Fibroblast of upper back skin (primary cell): Measurements from ENCODE around the gene UQCRQ.

Experiments
- DNase-seq: peaks from one replicate; pipeline ENCODE4 v3.0.0-alpha.2; 2013

UQCRQ gene

DNA sequence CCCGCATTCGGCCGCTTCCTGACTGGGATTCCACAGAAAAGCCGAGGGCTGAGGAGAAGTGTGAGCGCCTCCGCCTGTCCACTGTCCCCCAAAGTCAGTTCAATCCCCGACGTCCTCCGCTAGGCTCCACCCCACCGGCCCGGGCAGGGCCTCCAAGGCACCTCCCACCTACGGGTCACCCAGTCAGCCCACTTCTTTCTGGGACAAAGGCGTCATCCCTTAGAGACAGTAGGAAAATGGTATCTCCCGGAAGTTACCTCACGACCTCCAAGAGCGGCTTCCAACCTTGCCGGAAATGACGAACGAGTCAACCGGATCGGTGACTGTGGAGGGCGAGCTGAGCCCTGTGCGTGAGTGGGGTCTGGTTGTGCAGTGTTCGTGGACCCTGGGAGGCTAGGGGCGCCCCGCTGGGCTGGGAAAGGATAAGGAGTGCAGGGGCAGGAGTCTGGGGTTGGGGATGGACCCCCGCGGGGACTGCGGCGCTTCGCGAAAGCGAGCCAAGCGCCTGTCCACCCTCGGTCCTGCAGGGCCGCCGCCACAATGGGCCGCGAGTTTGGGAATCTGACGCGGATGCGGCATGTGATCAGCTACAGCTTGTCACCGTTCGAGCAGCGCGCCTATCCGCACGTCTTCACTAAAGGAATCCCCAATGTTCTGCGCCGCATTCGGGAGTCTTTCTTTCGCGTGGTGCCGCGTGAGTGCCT is at the start of gene UQCRQ, which contains the start of gene GDF9:
Gene UQCRQ (plus strand): TSS at position 301 of the 704 bp plus-strand sequence. CDS start 240 bp downstream, at position 541.
Gene GDF9 (minus strand): TSS at position 128 of the 704 bp plus-strand sequence. CDS start 1,936 bp downstream, outside the sequence.
- DNase-seq, result peak; percentile 100

DNA sequence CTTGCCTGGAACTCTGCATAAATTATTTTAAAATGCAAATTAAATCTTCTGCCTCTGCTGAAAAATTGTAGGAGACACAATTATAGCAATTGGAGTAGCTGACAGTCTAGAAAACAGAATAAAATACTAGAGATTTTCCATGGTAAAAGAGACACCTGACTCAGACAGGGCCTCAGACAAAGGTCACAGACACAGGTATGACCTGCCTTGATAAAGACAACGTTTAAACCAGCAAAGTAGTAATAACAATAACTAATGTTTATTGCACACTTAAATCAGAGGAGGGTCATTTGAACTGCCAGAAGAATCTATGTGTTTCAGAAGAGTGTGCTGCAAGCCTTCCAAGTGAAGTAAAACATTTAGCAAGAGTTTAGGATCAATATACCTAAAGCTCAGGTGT is 49.4 kb upstream of the UQCRQ start:
- no peak for DNase-seq

DNA sequence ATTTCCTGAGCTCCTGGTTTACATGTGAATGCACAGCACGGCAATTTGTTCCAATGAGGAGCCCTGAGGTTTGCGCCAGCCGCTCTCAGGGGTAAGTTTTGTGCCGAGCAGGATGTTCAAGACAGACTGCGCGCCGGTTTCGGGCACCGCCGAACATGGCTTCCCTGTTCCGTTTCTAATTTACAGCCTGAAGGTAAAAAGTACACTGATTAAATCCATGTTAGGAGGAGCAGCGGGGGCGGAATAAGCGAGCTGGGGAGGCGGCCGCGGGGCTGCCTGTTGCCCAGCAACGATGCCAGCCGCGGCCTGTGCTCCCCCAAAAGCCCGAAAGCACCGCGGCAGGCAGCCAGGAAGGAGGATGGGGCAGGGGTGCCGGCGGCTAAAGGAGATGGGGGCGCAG is 47.0 kb upstream of the UQCRQ start:
- no peak for DNase-seq

DNA sequence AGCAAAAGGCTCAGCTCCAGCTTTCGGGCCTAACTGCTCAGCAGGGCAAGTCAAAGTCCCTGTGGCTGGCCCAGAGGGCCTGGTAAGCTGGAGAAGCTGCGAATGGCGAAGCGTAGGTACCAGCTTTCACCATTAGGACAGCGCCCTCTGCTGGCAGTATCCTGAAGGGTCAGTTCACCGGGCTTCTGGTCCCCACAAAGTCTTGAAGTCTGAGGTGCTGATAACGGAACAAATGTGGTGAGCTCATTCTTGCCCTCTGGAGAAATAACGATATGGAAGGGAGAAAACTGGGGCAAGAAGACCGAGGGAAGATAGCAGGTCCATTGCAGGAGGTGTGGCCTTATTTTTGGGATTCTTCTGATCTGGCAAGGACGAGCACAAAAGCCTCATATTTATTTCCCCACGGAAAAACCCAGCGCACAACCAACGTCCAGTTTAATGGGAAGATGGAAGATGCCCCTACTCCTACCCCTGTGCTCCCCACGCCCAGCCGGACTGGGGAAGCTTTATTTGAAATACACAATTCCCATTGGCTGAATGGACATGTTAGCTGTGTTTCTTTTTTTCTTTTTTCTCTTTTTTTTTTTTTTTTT is 46.2 kb upstream of the UQCRQ start:
- DNase-seq, result peak; percentile 85

DNA sequence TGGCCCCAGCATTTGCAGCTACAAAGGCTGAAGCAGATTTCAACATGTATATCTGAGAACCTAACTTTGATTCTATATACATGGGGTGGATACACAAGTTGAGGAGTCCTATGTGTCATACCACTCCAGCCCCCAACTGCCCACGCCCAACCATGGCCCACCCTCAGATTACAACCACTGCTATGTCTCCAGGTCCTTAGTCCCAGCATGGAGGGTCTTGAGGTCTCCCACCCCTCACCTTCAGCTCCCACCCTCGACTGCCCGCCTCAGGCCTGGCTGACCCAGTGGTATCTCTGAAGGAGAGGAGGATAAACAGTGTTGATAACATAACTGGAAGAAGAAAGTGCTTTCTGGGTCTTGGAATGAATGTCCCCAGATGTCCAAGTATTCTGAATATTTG is 45.1 kb upstream of the UQCRQ start:
- DNase-seq, result no peak

DNA sequence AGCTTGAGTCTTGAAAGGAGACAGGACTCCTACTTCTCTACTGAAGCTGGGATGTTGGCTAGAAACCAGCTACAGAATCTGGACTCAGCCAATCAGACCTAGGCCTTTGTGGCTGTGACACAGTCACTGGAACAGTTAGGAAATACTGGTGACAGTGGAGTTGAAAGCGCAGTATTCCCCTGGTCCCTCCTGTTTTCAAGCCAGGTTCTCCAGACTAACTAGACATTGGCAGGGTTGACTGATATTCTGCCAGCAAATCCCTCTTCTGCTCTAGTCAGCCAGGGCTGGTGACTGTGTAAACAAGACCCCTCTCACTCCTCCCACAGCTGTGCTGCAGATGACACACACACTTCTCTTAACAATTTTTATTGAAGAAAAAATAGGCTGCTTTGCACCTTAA is 44.7 kb upstream of the UQCRQ start:
- peak; percentile 34 for DNase-seq

DNA sequence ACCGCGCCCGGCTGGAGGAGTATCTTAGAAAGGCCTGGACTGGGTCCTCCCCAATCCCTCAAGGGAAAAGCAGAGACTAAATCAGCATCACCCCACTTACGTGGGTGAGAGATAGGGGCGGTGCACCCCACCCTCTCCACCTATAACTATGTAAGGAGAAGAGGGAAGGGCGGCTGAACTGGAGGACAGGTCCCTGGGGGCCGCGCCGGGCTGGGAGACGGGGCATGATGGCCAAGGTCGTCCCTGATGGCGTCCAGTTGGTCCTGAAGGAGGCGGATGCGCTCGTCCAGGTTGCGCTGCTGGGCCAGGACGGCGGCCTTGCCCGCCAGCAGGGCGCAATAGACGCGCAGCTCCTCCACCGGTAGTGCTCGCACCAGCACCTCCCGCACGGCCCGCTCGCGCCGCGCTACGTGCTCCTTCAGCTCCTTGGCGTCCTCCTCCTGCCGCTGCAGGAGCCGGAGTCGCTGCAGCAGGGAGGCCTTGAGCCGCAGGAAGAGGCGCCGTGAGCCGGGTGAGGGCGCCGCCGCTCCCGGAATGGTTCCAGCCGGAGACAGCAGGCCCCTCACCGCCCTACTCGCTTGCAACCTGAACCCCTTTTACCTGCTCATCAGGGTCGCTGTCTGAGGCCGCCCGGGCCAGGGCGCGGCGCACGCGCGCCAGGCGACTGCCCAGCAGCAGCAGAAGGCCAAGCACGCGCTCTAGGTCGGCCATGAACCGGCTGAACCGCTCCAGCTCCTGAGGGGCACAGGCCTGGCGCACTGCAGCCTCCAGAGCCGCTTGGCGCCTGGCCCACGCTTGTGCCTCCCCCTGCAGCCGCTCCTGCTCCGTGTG is 43.6 kb upstream of the UQCRQ start:
- no peak for DNase-seq

DNA sequence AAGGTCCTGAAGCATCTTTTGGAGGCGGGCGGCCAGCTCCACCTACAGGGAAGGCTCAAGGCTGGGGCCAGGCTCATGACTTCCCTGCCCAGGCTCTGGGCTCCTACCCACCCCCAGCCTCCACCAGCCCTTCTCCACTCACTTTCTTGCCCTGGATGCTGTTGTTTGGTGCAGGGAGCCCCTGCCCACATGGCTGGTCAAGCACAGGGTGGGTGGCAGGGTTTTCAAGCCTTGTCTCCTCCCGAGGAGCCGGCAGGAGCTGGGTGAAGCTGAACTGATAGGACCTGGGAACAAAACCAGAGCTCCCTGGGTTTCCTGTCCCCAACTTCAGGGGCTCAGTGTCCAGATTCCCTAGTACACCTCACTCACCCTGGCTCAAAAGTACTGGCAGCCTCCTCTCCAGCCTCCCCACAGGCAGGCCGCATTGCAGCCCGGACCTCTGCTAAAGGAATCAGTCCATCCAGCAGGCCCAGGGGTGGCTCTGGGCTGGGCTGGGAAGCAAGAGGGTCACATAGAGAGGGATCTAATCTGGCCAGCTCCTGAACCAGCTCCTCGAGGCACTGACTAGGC is 42.9 kb upstream of the UQCRQ start:
- no peak for DNase-seq

DNA sequence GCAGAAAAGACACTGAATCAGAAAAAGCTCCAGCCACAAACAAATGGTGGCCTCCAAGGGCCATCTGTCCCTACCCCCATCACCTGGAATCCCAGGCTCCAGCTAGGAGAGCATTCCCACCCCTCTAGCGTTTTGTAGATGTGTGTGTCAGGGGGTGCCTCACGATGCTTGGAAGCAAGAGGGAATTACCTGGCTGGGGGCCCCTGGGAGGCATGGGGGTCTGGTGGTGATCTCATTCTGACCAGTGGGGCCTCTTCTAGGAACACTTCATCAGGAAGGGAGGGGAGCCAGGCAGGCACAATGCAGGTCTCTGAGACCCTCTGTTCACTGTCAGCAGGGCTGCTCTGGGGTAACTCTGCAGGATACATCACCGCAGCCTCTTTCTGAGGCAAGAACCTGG is 42.0 kb upstream of the UQCRQ start:
- no peak for DNase-seq

DNA sequence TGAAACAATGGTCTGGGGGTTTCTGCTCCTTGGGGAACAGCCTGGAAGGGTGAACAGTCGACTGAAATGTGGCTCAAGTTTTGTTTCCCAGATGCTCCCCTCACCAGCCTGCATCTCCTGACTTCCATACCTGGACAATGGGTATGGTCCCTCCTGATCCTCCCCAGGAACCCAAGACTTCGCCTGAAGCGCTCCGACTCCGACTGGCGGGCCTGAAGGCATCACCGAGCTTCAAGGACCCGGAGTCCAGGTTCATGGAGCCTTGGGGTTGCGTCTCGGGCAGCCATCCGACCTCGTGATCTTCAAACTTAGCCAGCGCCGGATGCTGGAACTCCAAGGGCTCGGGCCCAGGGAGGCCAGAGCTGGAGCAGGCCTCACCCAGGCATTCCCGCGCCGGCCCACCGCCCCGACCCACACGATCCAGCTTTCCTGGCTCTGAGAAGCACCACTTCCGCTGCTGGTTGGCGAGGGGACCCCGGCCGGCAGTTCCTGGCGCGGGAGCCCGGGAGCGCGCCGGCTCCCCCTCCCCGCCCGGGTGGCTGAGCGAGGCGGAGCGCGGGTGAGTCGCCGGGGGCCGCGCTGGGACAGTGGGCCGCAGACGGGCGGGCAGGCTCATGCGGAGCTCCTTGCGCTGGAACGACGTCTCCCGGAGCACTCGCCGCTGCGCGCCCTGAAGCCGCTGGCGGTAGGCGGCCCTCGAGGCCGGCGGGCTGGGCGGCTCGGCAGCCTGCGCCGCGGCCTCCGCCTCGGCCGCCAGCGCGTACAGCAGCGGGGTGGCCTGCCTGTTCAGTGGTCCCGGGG is 41.2 kb upstream of the UQCRQ start:
- no peak for DNase-seq

DNA sequence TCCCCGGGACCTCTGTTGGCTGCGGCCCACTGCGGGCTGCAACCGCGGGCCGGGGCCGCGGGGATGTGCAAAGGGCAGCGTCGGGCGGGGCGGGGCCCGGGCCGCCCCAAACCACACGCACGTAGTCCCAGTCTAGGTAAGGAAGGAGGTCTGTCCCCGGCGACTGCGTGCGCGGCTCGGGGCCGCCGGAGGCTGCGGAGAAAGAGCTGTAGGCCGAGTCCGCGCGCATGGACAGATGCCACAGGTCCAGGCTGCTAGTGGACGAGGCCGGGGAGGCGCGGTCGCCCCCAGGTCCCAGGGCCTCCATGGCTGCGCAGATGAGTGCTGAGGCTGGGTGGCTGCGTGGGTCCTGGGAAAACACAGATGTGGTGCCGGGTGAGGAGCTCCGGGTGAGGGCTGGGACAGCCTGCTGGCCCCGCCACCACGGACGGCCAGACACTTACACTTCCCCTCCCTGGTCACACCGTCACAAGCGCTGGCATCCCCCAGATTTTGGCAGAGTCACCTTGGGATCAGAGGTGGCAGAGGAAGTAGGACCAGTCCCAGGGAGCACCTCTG is 40.5 kb upstream of the UQCRQ start:
- no peak for DNase-seq

DNA sequence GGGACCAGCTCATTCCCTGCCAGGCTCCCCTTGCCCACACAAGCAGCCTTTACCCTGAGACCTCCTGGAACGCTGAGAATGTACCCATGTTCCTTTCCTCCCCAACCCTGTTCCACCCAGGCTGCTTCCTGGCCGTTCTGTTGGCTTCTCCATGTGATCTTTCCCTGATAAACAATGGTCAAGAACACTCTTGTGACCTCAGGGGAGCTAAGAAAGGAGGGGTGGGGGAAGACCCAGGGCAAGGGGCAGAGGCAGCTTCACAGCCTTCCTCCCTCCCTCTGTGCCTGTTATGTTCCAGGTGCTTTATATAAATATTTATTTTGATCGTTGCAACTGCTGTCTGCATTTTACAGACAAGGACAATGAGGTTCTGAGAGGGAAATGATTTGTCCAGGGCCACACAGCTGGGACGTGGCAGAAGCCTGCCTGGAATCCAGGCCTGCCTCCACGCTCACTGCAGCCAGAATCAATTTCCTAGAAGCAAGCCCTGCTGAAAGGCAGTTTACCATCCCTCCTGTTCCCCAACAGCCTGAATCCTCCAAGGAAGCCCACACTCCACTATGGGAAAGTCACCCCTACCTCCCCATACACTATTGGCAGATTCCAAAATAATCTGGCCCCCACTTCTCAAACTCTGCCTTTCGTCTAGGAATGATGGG is 39.9 kb upstream of the UQCRQ start:
- no peak for DNase-seq

DNA sequence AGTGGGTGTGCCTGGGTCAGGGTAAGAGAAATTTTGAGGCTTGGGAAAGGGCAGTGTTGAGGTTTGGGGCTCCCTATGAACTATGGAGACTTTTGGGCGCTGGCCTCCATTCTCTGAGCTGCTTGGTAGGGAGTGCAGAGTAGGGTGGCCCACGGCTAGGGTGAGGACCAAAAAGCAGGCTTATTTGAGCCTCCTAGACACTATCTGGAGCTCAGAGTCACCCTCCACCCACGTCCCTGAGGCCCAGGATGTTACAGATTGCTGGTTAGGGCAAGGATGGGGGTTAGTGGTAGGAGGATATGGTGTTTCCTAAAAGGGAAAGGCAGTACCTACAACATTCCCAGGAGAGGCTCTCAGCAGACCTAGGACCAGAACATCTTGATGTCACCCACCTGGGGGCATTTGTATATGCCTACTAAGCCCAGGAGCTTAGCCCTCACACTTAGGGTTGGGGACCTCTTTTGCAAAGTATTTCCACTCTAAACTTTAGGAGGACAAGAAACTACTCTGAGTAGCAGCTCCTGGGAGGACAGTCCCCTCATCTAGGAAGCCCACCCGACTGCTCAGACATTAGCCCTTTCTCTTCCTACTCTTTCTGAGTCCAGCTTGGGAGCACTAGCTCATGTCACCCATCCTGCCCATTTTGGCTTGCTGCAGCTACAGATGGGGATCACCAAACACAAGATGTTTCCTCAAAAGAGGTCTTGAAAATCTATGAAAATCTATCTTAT is 38.3 kb upstream of the UQCRQ start:
- no peak for DNase-seq

DNA sequence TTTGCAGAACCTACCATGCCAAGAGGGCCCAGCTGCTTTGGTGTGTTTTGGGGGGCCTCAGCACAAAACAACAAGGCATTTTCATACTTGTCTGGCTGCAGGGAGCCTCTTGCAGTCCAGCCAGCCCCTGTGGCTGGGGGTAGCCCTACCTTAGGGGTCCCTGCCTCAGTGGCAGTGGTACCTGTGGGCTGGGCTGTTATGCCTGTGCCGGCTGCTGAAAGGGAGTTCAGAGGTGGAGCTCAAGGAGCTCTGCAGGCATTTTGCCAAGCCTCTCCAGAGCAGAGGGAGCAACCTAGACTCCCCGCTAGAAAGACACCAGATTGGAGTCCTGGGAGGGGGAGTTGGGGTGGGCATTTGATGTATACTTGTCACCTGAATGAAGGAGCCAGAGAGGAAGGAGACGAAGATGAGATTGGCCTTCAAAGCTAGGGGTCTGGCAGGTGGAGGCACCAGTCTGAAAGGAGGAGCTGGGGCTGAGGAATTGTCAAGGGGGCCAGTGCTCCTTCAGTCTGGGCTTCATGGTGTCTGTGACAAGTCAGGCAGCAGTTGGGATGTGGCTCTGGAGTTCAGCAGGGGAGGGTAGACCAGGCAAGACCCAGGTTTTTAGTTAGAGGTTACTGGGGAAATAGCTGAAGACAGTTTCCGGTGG is 37.5 kb upstream of the UQCRQ start:
- no peak for DNase-seq

DNA sequence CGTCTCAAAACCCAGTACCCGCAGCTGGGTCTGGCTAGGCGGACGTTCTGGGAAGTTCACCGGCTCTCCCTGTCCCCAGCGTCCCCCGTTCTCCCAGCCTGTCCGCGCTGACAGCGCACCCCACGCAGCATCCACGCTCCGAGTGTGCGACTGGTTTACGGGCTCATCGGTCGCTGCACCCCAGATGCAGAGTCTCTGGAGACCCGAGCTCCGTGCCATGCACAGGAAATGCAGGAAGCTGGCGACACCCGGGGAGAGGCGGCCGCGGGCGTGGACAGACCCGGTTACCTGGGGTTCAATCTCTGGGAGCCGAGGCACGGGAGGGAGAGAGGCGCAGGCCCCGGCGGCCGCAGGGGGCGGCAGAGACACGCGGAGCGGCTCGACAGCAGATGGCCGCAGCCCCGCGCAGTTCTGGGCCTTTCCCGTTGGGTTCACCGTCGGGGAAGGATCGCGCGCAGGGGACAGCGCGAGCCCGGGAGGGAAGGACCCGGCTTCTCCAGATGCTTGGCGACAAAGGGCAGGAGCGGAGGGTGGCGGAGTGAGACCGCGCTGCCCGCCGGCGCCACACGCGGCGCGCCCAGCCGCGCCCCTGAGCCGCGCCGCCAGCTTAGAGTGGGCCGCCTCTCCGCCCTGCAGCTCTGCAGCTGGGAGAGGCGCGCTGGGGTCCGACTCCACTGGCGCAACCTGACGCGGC is 36.6 kb upstream of the UQCRQ start:
- peak; percentile 55 for DNase-seq

DNA sequence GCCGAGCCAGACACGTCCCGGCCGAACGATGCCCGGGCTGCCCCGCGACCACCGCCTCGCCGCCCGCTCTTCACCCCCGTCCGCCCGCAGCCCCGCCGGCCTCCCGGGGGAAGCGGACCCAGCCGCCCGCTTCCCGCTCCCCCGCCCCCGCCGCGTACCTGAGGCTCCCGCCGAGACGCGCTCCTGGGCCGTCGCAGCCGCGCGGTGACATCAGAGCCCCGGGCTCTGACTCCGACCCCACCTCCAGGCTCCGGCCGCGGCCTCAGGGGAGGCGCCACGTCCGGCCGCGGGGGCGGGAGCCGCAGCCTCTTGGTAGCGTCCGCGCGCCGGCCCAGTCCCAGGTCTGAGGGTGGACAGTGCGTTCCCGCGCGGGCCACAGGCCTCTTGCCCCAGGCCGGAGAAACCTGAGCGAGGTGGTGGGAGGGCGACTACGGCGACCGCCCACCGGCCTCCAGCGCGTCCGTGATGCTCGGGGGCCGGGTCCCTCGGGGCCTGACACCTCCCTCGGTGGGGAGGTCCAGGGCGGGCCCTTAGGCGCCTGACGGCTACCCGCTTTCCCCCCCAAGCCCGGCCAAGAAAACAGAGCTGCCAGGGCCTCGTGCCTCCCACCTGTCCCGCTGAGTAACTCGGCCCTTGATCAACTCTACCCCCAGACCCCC is 35.9 kb upstream of the UQCRQ start, which contains the start of gene SHROOM1:
Gene SHROOM1 (minus strand): TSS at position 212 of the 659 bp plus-strand sequence. CDS start 4,507 bp downstream, outside the sequence.
- DNase-seq, result no peak

DNA sequence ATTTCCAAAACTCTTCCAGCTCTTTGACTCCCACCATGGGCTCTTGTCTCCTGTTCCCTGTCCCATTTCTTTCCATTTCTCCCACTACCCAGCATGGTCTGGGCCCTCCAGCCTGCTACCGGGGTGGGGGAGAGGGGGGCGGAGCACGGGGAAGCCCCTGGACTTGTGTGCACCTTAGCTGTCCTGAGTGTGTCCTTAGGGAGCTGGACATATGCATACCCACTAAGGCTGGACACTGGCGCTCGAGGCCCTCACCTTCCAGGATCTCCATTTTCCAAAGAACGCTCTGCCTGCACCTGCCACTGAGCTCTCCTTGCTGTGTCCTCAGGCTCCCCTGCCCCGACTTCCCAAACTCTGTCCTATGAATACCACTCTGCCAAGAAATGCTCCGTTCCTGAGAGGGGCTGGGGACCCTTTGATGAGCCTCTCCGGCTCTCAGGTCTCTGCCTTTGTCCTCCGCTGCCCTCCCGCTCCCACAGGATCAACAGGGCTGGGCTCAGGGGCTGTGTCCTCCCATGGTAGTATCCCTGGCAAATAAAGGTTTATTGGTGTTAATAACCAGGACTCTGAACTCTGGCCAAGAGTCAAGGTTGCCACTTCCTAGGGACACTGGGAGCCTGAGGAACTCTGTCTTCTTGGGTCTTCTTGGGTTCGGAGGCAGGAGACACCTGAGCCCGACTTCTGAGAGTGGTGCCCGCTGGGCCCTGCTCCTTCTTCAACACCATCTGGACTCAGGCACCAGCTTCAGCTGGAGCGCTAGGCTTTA is 35.2 kb upstream of the UQCRQ start:
- DNase-seq, result no peak

DNA sequence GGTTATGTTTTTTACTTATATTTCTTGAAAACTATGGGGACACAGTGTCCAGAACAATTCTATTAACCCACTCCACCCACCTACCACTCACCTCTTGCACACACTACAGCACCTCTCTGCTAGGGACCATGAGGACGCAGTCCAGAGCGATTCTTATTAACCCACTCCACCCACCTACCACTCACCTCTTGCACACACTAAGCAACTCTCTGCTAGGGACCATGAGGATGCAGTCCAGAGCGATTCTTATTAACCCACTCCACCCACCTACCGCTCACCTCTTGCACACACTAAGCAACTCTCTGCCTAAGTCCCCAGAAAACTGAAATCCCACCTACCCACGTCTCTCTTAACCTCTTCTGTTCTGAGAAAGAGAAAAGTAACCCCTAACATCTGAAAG is 33.8 kb upstream of the UQCRQ start:
- DNase-seq, result no peak
